RCC 7860 (cell line): ENCODE results near the gene CCDC174.
"Not testable (repeated sequence)": the region's sequence is repeated elsewhere in the genome, so short reads cannot be mapped to it uniquely, and the experiment has no call there.

Experiments
- DNase-seq: peaks from one replicate; pipeline ENCODE4 v3.0.0-alpha.2; 2015; ENCODE audit warnings: low spot score
- FAIRE-seq: peaks from 2 replicates; lab custom pipeline; 2012; peaks lifted over from hg19 to GRCh38; lab: Jason Lieb, UNC

Gene CCDC174

DNA sequence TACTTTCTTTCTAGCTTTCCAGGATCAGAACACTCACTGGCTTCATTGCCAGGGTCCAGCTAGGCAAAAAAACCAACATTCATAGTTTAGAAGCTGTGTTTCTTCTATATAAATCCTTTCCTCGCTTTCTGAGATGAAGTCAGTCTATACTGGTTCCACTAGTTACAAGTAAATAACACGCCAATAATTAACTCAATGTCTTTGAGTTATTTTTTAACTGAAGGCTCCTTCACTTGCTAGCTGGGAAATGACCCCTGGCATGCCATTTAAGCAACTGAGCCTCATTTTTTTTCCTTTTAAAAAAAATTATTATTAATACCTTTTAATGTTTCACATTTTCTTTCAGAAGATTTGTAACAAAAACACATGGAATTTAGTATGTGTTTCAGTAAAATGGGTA is 2.1 kb upstream of the CCDC174 start:
- DNase-seq (no peak), FAIRE-seq (no peak)

DNA sequence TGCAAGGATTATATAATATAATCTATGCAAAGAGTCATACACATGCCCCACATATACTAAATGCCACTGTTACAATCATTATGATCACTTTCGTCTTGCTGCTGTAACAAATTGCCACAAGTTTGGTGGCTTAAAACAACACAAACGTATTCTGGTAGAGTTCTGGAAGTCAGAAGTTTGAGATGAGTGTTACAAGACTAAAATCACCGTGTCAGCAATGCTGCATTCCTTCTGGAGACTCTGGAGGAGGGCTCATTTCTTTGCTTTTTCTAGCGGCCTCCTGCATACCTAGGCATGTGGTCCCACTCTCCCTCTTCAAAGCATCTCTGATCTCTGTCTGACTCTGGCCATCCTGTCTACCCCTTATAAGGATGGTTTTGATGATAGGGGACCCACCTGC is 1.4 kb upstream of the CCDC174 start:
- no peak for FAIRE-seq

DNA sequence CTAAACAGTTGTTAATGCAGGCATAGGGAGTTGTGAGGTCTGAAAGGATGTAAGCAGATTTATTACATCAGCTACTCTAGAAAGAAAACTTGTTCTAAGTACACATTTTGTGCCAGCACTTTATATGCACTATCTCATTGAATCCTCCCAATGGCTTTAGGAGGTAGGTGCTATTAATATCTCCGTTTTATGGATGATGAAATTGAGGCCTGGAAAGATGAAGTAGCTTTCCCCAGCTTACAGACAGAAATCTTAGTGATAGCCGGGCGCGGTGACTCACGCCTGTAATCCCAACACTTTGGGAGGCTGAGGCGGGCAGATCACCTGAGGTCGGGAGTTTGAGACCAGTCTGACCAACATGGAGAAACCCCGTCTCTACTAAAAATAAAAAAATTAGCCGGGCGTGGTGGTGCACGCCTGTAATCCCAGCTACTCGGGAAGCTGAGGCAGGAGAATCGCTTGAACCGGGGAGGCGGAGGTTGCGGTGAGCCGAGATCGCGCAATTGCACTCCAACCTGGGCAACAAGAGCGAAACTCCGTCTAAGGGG is 872 bp downstream of the CCDC174 start:
- not testable (repeated sequence) for FAIRE-seq, DNase-seq

More for the DNA sequence above, 1.4 kb upstream of the CCDC174 start:
- no peak for DNase-seq

DNA sequence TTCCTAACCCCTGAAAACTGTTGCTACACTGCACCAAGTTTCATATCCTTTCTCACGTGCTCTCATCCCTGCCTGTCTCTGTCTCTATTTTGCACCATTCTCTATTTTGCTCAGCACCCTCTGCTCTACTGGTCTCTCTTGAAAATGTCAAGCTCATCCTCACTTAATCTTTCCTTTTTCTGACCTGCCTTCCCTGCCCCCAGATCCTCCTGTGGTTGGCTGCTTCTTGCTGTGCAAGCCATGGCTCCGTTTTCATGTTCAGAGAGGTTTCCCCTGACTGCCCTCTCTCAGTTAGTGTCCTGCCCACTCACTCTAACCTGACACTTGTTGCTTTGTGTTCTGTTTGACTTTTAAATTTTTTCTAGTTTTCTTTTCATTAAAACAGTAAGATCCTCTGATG is 6.0 kb downstream of the CCDC174 start:
- no peak for DNase-seq
- no peak for FAIRE-seq

DNA sequence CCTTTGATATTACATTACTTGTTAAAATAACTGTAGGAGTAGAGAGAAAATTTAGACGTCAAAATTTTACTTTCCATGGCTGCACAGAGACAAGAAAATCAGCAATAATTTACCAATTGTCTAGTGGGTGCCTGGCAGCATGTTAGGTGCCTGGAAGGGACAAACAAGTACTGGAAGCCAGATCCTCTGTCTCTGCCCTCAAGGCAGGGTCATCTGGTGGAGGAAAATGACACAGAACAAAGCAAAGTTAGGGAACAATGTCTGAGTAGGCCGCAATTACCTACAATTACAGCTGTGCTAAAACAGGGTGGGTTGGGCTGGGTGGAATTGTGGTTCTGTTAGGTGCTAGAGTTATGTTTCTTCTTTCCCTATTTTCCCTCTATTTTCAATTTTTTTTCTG is 7.4 kb downstream of the CCDC174 start:
- no peak for FAIRE-seq
- DNase-seq = no peak

DNA sequence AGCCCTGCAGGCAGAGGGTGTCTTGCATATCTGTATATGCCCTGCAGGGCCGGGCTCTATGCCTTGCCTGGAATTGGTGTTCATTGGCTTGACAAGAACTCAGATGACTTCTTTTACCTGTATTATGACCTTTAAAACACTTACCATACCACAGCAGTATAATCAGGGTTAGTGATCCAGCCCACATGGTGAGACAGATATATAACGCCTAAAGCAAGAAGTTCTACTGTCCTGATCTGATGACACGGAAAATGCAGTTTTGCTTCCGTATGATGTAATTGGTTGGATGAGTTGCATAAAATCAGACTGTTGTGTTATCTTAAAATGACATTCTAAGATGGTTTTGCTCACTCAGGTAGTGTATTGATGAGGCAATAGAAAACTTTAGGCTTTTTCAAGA is 9.4 kb downstream of the CCDC174 start:
- DNase-seq (no peak), FAIRE-seq (no peak)

DNA sequence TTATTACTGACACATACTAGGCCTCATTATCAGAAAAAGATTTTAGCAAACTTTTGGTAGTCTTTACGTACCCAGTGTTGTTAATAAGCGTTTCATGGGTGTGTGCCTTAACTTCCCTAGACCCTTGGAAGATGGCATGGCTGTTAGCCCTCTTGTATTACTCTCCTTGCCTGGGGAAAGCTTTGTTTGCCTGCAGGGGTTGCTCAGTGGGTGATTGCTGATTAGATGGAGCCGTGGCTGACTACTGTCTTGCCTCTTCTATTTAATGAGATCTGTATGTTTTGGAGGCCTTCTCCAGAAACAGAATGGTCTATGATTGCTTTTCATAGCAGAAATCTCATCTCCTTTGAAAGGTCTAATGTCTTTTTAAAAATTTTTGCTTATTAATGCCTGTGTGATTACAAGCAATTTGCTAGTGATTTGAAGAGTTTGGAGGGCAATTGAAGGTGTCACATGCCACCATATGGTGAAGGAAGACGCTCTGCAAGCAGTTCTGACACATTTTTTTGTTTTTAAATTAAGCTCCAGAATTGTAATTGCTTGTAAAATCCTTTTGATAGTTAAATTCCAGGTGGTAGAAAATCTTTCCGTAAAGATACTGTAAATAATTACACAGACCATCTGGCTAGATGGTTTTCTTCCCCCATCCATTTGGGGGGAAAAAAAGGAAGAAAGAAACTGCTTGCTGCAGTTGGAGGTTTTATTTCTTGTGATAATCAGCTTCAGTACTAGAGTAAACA is 12.0 kb downstream of the CCDC174 start:
- FAIRE-seq = no peak

DNA sequence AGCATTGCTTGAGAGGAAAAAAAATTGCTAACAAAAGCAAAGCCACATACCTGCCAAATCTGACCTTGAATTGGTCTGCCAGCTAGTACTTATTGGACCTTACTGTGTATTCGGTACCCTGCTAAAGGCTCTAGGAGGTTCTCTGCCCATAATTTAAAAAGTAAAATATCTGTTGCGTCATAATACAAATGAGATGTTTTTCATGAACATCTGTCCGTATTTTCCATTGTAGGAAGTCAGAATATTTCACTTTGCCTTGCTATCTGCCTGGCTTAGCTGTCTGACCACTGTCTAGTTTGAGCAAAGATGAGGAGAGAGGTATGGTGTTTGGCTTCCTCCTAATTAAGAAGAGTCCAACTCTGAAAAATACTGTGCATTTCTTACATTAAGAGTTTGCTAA is 12.6 kb downstream of the CCDC174 start:
- no peak for FAIRE-seq
- no peak for DNase-seq

More for the DNA sequence above, 12.0 kb downstream of the CCDC174 start:
- DNase-seq = no peak

DNA sequence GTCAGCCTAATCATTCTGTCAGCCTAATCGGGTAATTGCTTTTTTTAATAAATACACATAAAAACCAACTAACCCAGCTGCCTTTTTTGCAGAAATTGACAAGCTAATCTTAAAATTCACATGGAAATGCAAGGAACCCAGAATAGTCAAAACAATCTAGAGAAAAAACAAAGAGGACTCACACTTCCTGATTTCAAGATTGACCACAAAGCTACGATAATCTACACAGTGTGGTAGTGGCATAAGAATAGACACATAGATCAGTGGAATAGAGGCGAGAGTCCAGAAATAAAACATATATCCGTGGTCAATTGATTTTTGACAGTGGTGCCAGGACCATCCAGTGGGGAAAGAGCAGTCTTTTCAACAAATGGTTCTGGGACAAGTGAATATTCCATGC is 21.0 kb downstream of the CCDC174 start:
- DNase-seq (no peak), FAIRE-seq (no peak)

DNA sequence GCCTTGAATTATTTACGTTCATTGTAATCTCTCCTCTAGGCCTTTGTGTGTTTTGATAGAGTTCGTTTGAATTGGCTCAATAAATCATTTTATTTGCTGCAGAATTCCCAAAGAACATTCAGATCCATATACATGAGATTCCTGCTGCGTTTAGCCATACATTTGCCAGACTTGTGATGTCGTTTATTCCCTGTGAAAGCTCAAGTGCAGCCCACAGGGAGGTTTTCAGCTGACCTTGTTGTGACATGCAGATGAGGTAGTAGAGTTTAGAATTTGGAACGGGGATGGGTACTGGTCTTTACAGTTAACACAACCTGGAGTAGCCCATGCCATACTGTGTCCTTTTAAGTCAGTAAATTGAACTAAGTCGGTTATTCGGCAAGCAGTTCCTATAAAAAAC is 23.3 kb downstream of the CCDC174 start, which contains the start of gene C3orf20:
C3orf20 (plus strand) TSS at position 301 of the 400 bp plus-strand sequence. CDS start 7,573 bp downstream, outside the sequence.
- FAIRE-seq (no peak), DNase-seq (no peak)

DNA sequence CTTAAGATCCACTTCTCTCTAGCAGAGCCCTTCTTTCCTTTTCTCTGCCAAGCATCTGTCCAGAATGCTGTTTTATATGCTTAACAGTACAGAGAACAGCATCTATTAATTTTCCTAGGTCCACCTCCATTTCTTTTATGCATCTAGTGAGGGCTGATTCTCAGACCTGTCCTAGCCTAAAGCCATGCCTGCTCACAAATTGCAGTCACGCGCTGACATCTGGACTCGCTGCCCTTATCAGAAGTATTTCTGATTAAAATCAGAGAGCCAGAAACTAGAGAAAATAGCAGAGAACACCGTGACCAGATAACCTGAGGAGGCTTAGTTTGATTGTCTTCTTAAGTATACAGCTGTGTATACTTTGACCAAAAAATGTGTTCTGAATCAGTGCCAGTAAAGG is 25.3 kb downstream of the CCDC174 start:
- FAIRE-seq (no peak), DNase-seq (no peak)

DNA sequence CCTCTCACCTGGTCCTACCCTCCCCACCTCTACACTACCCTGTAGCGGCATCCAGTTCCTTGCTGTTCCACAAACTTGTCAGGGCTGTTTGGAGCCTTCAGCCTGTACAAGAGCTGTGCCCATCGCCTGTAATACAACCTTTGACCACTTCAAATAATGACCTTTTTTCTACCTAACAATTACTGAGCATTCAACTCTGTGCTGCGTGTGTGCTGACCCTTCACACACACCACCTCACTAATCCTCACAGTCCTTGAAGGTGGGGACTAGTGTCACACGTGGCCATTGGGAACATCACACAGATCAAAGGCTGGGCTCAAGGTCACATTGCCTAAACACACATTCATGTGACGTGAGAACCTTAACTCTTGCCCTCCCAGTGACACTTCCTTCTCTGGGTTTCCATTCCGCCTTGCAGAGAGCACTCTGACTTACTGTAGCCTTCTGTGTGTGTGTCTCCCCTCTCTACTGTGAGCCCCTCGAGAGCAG is 26.5 kb downstream of the CCDC174 start:
- DNase-seq = no peak
- FAIRE-seq = no peak

DNA sequence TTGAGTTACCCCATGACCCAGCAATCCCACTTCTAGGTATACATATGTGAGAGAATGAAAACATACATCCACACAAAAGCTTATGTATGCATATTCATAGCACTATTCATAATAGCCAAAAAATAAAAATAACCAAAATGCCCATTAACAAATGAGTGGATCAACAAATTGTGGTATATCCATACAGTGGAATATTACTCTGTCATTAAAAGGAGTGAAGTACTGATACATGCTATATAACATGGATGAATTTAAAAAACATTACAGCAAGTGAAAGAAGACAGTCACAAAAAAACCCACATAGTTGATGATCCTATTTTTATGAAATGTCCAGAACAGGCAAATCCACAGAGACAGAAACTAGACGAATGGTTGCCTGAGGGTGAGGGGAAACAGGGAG is 28.6 kb downstream of the CCDC174 start:
- no peak for DNase-seq
- no peak for FAIRE-seq

DNA sequence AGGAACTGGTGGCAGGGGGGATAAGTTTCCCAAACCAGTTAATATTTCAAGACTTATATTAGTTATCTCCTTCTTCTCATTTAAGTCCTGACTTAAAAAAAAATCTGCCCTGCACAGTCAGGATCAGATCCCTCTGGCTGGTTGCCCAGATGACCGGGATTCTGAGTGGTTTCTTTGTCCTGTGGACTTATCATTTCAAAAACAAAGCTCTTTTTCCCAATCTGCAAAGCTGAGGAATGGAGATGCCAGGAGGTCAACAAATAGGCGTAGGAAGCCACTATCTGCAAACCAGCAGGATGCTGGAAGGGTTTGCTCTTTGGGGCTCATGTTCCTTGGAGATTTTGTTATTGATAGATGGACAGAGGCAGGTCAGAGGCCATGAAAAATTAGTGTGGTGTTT is 29.2 kb downstream of the CCDC174 start:
- no peak for FAIRE-seq
- no peak for DNase-seq

DNA sequence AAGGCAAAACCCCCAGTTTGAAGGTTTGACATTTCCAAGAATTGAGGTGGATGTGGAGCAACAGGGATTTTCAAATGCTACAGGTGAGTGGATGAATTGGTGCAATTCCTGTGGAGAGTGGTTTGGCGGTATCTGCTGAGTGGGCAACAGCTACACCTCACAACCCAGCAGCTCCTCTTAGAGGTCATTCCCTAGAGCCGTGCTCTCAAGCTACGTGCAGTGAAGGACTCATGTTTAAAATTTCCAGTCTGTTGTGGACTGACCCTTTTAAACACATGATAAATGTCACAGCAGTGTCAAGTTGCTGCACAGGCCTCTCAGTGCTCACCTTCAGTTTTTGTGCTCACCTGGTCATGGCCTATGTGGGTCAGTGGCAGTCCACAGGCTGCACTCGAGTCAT is 32.9 kb downstream of the CCDC174 start:
- FAIRE-seq (no peak), DNase-seq (no peak)

DNA sequence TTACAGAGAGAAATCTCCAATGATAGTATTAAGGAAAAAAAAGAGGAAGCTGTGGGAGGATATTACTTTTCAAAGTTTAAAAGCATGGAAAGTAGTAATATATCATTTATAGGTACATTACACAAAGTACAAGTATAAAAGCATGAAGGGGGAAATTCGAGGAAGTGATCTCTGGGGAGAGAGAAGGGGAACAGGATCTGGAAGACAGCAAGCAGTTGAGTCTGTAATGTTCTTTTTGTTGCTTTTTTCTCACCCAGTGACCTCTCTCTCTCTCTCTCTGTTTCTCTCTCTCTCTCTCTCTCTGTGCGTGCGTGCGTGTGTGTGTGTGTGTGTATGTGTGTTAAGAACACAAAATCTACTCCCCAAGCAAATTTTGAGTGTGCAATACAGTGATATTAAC is 33.6 kb downstream of the CCDC174 start:
- DNase-seq (no peak), FAIRE-seq (no peak)

DNA sequence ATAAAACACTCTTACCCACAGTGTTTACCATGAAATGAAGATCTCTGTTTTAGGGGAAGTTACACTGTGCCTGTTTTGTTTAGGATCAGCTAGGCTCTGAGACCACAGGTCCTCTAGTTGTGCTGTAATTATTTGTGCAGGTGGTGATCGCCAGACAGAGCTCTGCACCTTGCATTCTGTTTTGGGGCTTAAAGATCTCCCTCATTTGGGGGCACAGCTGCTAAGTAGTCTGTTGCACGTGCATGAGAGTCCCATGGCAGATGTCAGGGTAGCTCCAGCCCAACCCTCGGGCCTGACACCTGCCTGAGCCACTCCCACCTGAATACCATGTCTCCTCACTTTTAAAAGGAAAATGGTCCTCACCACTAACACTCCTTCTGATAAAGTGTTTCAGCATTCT is 35.8 kb downstream of the CCDC174 start:
- FAIRE-seq = no peak

DNA sequence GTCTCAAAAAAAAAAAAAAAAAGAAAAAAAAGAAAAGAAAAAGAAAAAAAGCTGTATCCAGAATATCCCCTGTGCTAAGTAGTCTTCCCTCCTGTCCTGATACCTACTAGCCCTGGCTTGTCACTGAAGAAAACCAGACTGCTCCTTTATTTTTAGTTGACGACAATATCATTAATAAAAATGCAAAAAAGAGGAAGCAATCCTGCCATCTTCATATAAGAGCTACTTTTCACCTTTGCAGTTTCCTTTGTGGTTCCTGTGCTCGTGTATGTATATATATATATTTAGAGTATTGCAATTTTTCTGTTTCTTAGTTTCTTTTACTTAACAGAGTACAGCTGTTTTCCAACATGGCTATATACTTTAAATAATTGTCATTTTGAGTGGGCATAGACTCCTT is 37.0 kb downstream of the CCDC174 start:
- DNase-seq = no peak
- FAIRE-seq = no peak

More for the DNA sequence above, 35.8 kb downstream of the CCDC174 start:
- DNase-seq = no peak

DNA sequence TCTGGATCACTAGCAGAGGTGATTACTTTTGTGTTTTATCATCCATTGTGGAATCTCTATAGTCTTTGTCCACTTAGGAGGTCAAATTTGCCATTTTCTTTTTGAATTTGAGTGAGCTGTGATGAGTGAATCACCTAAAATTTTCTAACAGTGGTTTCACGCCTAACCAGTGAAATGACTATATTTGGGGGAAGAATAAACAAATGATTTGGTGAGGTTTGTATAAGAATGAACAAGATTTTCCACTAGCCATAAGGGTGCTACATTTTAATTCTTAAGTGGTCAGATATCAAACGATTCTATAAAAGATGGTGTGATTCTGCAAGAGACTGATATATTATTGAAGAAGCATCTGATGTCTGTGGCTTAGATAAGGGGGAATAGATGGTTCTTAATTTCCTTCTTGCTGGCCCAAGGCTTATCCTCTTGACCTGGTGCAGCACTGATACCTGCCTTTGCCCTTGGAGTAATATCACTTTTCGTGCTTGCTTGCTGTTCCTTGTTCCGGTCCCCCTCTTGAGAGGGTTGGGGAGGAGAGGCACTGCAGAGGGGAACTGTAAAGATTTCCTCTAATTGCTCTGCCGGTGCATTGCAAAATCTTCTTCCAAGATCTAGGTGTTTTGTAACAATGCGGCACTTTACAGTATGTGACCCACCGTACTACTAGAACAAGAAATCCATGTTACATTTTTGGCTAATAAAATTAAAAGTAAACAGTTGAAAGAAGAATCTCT is 37.9 kb downstream of the CCDC174 start:
- DNase-seq = no peak
- FAIRE-seq = no peak

DNA sequence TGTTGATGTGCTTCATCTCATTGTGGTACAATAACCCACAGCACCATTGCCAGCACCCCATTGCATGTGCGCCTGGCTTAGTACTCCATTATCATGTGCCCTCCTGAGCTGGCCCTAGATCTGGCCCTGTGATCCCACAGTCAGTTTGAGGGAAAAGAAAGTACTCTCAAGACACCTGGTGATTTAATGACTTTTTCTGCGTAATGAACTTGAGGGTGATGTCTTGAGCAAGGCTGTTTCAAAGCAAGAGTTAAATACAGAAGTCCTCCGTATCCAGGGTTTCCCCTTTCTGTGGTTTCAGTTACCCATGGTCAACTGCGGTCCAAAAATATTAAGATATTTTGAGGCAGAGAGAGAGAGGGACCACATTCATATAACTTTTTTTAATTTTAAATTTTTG is 39.7 kb downstream of the CCDC174 start:
- DNase-seq (no peak), FAIRE-seq (no peak)

DNA sequence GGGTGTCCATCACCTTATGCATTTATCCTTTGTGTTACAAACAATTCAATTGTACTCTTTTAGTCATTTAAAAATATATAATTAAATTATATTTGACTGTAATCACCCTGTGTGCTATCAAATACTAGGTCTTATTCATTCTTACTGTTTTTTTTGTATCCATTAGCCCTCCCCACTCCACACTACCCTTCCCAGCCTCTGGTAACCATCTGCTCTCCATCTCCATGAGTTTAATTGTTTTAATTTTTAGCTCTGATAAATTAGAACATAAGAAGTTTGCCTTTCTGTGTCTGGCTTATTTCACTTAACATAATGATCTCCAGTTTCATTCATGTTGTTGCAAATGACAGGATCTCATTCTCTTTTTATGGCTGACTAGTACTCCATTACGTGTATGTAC is 40.2 kb downstream of the CCDC174 start:
- no peak for DNase-seq
- FAIRE-seq = no peak
